GM06990 (cell line): ENCODE results near the gene MCCC1.
"Not testable (repeated sequence)": the region's sequence is repeated elsewhere in the genome, so short reads cannot be mapped to it uniquely, and the experiment has no call there.

Source experiments
- DNase-seq: peaks from one replicate; pipeline ENCODE4 v3.0.0-alpha.2; 2011; ENCODE audit not compliant: insufficient read length; ENCODE audit errors: extremely low read depth
- H3K27me3 ChIP-seq: replicated peaks from 2 replicates; pipeline ENCODE4 v1.6.0; 2011; ENCODE audit warnings: low read length; ENCODE audit not compliant: control insufficient read depth, insufficient read depth
- H3K36me3 ChIP-seq: 2 replicates; pipeline ENCODE4 v1.5.1; 2011; ENCODE audit warnings: low read length; ENCODE audit not compliant: control insufficient read depth, insufficient read depth
- H3K4me3 ChIP-seq: replicated peaks from 2 replicates; pipeline ENCODE4 v1.5.1; 2011; ENCODE audit warnings: low read depth, mild to moderate bottlenecking, control low read depth, low read length
- CTCF ChIP-seq: IDR thresholded peaks from 2 replicates; pipeline ENCODE4 v1.5.1; 2011; ENCODE audit warnings: low read length, control low read depth, mild to moderate bottlenecking, inconsistent platforms; ENCODE audit not compliant: insufficient read depth, poor library complexity, severe bottlenecking

MCCC1 gene

DNA sequence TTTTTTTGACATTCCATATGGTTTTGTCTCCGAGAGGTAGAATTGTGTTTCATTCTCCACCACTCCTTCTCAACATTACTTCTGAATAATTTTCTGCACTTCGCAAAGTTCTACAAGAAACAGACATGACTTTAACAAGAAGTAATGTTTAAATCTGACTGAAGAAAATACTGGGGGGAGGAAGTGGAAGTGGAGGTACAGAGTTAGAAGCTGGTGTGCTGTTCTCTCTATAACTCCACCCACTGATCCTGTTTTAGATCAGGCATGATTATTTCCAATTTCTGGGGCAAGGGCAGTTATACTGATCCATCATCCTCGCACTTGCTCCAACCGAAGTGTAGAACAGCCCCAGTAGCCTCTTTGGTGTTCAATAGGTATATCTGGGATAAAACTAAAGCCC is 9.2 kb upstream of the MCCC1 start:
- no peak for TF ChIP-seq CTCF
- Histone ChIP-seq H3K4me3 (no peak overlapping the region), H3K27me3 (no peaks in the 10 kb centered on the region), H3K36me3 (no peaks in the 10 kb centered on the region)
- no peak for DNase-seq

DNA sequence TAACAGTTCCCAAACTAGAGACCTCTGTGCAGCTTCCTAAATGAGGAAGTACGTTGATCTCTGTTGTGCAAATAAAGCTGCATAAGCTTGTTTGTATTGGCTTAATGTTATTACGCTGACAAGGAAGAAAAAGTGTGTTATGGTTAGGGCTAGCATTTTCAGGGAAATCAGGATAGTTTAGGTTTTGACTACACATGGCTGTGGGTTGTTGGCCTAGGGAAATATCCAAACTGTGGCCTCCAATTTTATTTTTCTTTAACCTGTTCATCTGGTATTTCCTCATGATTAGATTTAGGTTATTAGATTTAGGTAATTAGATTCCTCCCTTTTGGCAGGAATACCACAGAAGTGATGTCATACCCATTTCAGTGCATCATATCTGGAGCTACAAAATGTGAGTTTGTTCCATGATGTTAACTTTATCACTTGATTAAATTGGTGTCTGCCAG is 8.7 kb upstream of the MCCC1 start:
- Histone ChIP-seq H3K27me3 (no peaks in the 10 kb centered on the region), H3K4me3 (no peak overlapping the region), H3K36me3 (no peaks in the 10 kb centered on the region)
- no peak for TF ChIP-seq CTCF
- DNase-seq: no peak

DNA sequence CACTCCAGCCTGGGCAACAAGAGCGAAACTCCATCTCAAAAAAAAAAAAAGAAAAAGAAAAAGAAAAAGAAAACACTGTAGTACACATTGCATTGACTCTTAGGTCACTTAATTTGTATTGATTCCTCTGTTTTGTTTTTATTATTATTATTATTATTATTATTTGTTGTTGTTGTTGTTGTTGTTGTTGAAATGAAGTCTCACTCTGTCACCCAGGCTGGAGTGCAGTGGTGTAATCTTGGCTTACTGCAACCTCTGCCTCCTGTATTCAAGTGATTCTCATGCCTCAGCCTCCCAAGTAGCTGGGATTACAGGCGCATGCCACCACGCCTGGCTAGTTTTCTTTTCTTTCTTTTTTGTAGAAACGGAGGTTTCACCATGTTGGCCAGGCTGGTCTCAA is 8.1 kb upstream of the MCCC1 start:
- DNase-seq, H3K36me3 ChIP-seq, H3K4me3 ChIP-seq, H3K27me3 ChIP-seq: not testable (repeated sequence)

GRCh38 chr3:183106635-183107034 is 7.3 kb upstream of the MCCC1 start:
- Histone ChIP-seq H3K27me3 (no peaks in the 10 kb centered on the region), H3K36me3 (no peaks in the 10 kb centered on the region), H3K4me3 (no peak overlapping the region)
- DNase-seq: no peak
- no peak for TF ChIP-seq CTCF

DNA sequence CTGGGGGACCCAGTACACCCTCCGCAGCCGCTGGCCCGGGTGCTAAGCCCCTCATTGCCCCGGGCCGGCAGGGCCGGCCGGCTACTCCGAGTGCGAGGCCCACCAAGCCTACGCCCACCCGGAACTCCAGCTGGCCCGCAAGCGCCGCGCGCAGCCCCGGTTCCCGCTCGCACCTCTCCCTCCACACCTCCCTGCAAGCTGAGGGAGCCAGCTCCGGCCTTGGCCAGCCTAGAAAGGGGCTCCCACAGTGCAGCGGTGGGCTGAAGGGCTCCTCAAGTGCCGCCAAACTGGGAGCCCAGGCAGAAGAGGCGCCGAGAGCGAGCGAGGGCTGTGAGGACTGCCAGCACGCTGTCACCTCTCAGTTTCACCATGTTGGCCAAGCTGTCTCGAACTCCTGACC is 4.7 kb upstream of the MCCC1 start:
- H3K36me3 ChIP-seq, H3K4me3 ChIP-seq, DNase-seq, H3K27me3 ChIP-seq: not testable (repeated sequence)

- not testable (repeated sequence) for DNase-seq, H3K27me3 ChIP-seq, H3K36me3 ChIP-seq, H3K4me3 ChIP-seq
These were observed 1.7 kb upstream of the MCCC1 start for GRCh38 chr3:183101040-183101439.

GRCh38 chr3:183100376-183100775 is 1.1 kb upstream of the MCCC1 start:
- Histone ChIP-seq H3K27me3 (no peaks in the 10 kb centered on the region), H3K36me3 (no peaks in the 10 kb centered on the region; the same call in none of the 2 replicates), H3K4me3 (no peak overlapping the region)
- TF ChIP-seq CTCF: no peak
- no peak for DNase-seq
